ENCODE results near the gene CCR9.

The CCR9 gene

GRCh38 chr3:45872569-45872968, 13.8 kb upstream of the CCR9 start:
- DNase-seq (ENCODE audit: low spot score), result no peak

GRCh38 chr3:45873036-45873435, 13.3 kb upstream of the CCR9 start:
- DNase-seq (ENCODE audit: low spot score), result no peak

- no peak for DNase-seq (ENCODE audit: low spot score)
Measured at GRCh38 chr3:45873638-45874037, 12.7 kb upstream of the CCR9 start.

- DNase-seq (ENCODE audit: low spot score), result no peak
Measured at GRCh38 chr3:45874677-45875346, 11.5 kb upstream of the CCR9 start.

GRCh38 chr3:45878124-45878523, 8.2 kb upstream of the CCR9 start:
- no peak for DNase-seq (ENCODE audit: low spot score)

GRCh38 chr3:45880725-45881077, 5.6 kb upstream of the CCR9 start:
- no peak for DNase-seq (ENCODE audit: low spot score)

- DNase-seq (ENCODE audit: low spot score), result peak; percentile 51
Measured at GRCh38 chr3:45881078-45882022, 5.0 kb upstream of the CCR9 start.

- DNase-seq (ENCODE audit: low spot score), result no peak
Measured at GRCh38 chr3:45884368-45885201, 1.8 kb upstream of the CCR9 start.

GRCh38 chr3:45887285-45887684, 942 bp downstream of the CCR9 start:
- no peak for DNase-seq (ENCODE audit: low spot score)

- DNase-seq (ENCODE audit: low spot score), result no peak
Measured at GRCh38 chr3:45887759-45888511, 1.6 kb downstream of the CCR9 start.

GRCh38 chr3:45889337-45889736, 3.0 kb downstream of the CCR9 start:
- DNase-seq (ENCODE audit: low spot score), result no peak

GRCh38 chr3:45890405-45890804, 4.1 kb downstream of the CCR9 start:
- DNase-seq (ENCODE audit: low spot score), result peak; percentile 32

- DNase-seq (ENCODE audit: low spot score), result no peak
Measured at GRCh38 chr3:45892161-45892560, 5.8 kb downstream of the CCR9 start.

- DNase-seq (ENCODE audit: low spot score), result no peak
Measured at GRCh38 chr3:45894015-45894414, 7.7 kb downstream of the CCR9 start.

GRCh38 chr3:45895686-45896468, 9.5 kb downstream of the CCR9 start:
- no peak for DNase-seq (ENCODE audit: low spot score)

- DNase-seq (ENCODE audit: low spot score), result no peak
Measured at GRCh38 chr3:45896956-45897355, 10.6 kb downstream of the CCR9 start.

GRCh38 chr3:45904931-45905330, 18.6 kb downstream of the CCR9 start:
- DNase-seq (ENCODE audit: low spot score), result no peak

GRCh38 chr3:45905755-45906154, 19.4 kb downstream of the CCR9 start:
- DNase-seq (ENCODE audit: low spot score), result no peak

- DNase-seq (ENCODE audit: low spot score), result no peak
Measured at GRCh38 chr3:45906681-45907407, 20.5 kb downstream of the CCR9 start.
